Measurements from ENCODE around the gene ARHGEF10L.

The ARHGEF10L gene

GRCh38 chr1:17551755-17552234, 12.3 kb downstream of the ARHGEF10L start:
- TF ChIP-seq ZFP69B (tag by site-specific recombination; IDR thresholded peaks at IDR 0.05) (no peak), ZNF514 (tag by site-specific recombination; IDR thresholded peaks at IDR 0.05) (no peak), ZIC2 (tag by site-specific recombination; IDR thresholded peaks at IDR 0.05) (peak; percentile 82), ZNF768 (tag by site-specific recombination; IDR thresholded peaks at IDR 0.05) (0 out of 2 replicates have a peak, but pooled peaks have one; percentile 52), ZBTB44 (tag by site-specific recombination; IDR thresholded peaks at IDR 0.05) (no peak), ZBTB11 (tag by site-specific recombination; conservative IDR thresholded peaks at IDR 0.05; ENCODE audit: low read depth) (no peak), ZNF837 (tag by site-specific recombination; IDR thresholded peaks at IDR 0.05) (no peak), TCF7L2 (IDR thresholded peaks at IDR 0.05; ENCODE audit: borderline replicate concordance, low read depth, low read length) (no peak), ZFHX2 (tag by site-specific recombination; conservative IDR thresholded peaks at IDR 0.05) (no peak), ZNF26 (tag by site-specific recombination; IDR thresholded peaks at IDR 0.05) (no peak), ZEB2 (tag by site-specific recombination; IDR thresholded peaks at IDR 0.05) (no peak), WT1 (tag by site-specific recombination; IDR thresholded peaks at IDR 0.05) (peak; percentile 24; the same call in 1 of the 2 replicates), ZNF341 (tag by site-specific recombination; IDR thresholded peaks at IDR 0.05; ENCODE audit: low read depth) (peak; percentile 92), ZBTB17 (tag by site-specific recombination; IDR thresholded peaks at IDR 0.05) (0 out of 2 replicates have a peak, but pooled peaks have one; percentile 17), KLF1 (tag by site-specific recombination; IDR thresholded peaks at IDR 0.05) (no peak), ZNF311 (tag by site-specific recombination; IDR thresholded peaks at IDR 0.05; ENCODE audit: borderline replicate concordance) (no peak), ZNF670 (tag by site-specific recombination; IDR thresholded peaks at IDR 0.05; ENCODE audit: low read depth) (no peak), ZBTB20 (tag by site-specific recombination; IDR thresholded peaks at IDR 0.05) (peak; percentile 76)
- TF ChIP-seq, protein P1, sequence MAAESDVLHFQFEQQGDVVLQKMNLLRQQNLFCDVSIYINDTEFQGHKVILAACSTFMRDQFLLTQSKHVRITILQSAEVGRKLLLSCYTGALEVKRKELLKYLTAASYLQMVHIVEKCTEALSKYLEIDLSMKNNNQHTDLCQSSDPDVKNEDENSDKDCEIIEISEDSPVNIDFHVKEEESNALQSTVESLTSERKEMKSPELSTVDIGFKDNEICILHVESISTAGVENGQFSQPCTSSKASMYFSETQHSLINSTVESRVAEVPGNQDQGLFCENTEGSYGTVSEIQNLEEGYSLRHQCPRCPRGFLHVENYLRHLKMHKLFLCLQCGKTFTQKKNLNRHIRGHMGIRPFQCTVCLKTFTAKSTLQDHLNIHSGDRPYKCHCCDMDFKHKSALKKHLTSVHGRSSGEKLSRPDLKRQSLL (tag by site-specific recombination; IDR thresholded peaks at IDR 0.05): no peak
- H3K27ac ChIP-seq (ENCODE audit: extremely low read depth, low read depth, low read length): no peak overlapping the region
- H3K36me3 ChIP-seq (ENCODE audit: control insufficient read depth in 2 of 2, insufficient read depth in 1 of 2, low read length in 2 of 2): no peaks in the 10 kb centered on the region
- CTCF ChIA-PET: interaction anchor here (1.0 kb wide), 1 partner anchor 102 kb away, joined by 4 read pairs; no protein-coding TSS in a partner anchor
- H3K9me3 ChIP-seq (ENCODE audit: control insufficient read depth, insufficient read depth, low read depth, low read length): no peaks in the 10 kb centered on the region
- H3K4me1 ChIP-seq (ENCODE audit: control insufficient read depth, insufficient read depth, low read length): peaks cover 4% of the 10 kb centered on the region; the same call in 1 of the 2 replicates
- POLR2A ChIA-PET: interaction anchor here (1.2 to 3.1 kb wide), 2 partner anchors 11 to 44 kb away, joined by 3 to 13 read pairs; no protein-coding TSS in a partner anchor
- H3K4me3 ChIP-seq (ENCODE audit: low read depth, low read length): no peak overlapping the region
